HG03432 (cell line): ENCODE data around the gene NCAM2.

Experiments used
- ATAC-seq: cut with Tn5 transposase; IDR thresholded peaks from one replicate; pipeline ENCODE4 v1.9.1; 2021; ENCODE audit warnings: mild to moderate bottlenecking, moderate library complexity; ENCODE audit not compliant: unreplicated experiment

NCAM2 gene

DNA sequence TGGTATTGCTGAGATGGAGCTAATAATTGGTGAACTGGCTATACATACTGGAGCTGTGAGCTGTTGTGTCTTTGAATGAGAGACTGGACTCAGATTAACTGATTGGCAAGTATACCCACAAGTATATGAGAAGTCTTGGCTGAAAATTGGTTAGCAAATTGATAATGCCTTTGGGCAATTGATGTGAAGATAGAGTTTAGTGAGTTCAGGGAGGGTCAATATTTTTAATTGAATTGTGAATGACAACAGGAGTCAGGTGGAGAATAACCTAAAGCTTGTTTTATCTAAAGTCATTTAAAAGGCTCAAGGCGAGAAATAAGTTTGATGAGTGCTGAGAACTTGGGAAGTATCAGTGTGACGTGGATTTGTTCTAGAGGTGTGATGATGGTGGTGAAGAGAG lies 27.5 kb downstream of the NCAM2 start:
- no peak for ATAC-seq

DNA sequence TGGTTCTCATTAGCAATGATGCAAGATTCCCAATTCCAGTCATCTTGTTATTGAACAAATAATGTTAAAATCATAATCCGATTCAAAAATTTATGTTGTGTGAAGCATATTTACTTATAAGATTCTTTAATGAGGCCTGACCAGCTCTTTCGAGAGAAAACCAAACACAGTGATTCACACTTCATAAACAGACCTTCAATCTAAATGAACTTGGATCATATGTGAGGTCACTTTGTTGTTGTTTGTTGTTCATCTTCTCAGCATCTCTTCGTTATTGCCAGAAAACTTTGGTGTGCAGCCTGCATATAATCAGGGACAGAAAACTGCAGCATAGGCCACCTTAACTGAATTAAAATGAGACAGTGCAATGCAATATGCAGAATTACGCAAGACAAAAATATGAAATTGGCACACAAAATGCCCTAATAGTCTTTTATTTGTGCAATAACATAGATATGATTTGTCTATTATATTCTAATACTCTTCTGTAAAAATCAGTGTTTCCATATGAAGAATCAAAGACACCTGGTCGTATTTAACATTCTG lies 30.1 kb downstream of the NCAM2 start:
- no peak for ATAC-seq

DNA sequence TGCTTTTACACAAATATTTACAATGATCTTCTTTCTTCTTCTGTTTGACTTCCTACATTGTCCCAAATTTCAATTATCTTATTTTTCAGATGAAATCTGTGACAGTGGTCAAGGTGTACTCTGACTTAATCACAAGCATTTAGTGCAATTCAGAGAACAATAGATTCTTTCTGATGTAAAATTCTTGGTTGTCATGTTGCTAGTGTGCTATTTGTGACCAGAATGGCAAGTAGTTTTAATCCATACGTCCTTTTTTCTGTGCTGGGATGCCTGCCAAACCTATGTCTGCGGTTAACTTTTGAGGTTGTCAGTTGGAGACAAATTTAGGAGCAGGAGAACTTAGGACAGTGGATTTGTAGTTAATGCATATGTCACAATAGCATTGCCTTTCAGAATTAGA lies 31.0 kb downstream of the NCAM2 start:
- no peak for ATAC-seq

DNA sequence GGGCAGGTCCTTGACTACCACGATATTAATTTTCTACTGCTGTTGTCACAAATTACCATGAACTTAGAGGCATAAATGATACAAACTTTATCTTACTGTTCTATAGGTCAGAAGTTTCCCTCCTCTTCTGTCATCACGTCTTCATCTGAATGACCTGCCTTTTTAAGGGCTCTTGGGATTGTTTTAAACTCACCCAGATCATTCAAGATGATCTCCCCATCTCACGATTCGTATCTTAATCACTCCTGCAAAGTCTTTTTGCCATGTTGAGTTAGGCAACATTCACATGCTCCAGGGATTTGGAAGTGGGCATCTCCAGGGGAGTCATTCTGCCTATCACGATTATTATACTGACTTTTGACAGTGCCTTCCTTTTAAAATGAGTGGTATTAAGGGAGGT lies 32.1 kb downstream of the NCAM2 start:
- no peak for ATAC-seq

DNA sequence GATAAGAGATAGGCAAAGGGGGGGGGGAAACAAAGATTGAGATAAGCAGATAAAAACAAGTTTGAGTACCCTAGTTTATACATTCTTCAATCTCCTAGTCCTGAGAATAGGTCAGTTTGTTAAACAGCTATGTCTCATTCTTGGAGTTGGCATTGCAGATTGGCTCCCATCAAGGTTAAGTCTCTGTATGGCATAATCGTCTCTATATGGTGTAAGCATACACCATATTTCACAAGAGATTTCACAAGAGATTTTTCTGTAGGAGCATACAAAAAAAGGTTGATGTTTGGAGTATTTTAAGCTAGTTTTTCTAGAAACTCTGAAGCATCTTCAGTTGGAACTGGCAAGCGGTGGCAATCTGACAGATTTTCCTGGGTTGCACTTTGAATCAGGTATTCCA lies 35.8 kb downstream of the NCAM2 start:
- no peak for ATAC-seq

DNA sequence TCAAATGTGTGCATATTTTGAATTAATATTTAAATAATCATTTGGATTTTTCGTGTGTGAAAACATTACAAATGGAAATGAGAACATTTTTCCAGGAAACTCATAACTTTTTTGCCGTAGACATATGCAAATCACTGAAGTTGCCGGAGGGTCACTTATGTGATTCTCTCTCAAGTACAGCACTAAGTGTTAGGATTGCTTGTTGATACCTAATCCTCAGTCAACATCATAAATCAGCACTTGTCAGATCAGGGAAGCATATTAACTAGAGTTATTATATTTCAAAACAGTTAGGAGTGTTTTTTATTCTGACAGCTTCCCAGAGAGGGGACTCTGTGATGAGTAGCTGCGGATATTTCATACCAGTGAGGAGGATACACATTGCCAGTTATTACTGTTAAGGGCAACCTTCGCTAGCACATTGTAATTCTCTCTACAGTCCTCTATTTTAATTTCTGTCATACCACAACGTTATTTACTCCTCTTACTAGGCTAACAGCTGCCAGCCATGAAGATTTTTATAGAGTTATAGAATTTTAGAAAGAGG lies 41.5 kb downstream of the NCAM2 start:
- ATAC-seq, result no peak

DNA sequence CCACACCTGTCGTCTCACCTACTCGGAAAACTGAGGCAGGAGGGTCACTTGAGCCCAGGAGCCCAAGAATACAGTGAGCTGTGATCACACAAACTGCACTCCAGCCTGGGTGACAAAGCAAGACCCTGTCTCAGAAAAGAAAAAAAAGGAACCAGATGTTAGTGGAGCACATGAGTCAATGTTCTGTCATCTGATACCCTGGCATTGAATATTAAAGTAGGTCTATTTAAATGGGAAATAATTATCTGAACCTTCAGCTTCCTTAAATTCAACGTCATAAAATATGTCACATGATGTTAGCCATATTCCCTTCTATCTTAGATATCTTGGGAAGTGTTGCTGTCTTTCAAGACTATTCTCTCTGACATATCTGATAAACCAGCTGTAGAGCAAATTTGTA lies 47.3 kb downstream of the NCAM2 start:
- no peak for ATAC-seq

DNA sequence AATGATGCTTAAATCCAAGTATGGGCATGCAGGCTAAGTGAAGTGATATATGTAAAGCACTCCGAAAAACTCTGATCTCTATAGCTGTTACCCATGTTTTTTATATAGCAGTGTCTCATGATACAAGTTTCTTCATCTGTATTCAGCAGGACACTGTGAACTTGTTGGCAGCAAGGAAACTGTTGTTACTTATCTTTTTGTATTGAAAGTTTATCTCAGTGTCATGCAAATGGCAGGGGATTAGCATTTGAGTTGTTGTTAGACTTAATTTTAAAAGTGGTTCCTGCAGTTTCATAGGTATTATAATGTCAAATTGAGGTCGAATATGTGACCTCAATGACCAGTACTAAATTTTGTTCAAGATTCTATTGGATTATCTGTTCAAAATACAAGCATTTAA lies 47.9 kb downstream of the NCAM2 start:
- no peak for ATAC-seq

DNA sequence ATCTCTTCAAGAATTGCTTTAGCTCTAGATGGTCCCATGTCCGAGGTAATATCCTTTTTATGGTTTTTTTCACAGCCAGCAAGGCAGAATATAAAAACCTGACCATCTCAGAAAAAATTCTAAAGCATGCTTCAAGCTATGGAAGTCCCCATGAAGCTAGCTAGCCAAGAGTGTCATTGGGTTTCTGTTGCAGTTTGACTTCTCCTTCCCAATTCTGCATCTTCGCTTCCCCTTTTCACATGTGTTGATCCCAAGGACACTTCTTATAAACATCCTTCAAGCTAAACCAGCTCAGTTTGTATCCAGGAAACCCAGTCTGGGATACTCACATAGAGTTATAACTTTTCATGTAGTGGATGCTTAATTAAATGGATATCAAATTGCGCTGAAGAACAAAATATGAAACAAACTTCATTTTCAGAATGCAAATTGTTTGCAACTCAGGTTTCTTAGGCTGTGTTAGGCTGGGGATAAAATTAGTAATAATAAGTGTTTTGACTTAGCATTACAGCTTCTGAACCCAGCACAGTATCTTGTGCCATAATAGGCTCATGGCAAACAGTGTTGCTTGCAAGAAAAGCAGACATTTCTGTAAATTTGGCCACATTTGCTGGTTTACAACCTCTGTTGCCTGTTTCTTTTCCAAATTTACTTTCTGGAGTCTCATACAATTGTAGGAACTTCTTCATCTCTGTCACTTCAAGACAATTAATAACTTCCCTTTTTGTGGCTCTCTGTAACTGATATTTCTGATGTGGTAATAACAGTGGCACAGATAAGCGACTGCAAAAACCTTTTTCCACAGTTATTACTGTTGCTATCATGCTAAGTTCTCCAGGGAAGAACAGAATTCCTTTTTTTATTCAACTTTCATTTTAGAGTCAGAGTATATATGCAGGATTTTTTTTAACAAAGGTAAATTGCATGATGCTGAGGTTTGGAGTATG lies 53.2 kb downstream of the NCAM2 start:
- peak; percentile 70 for ATAC-seq

DNA sequence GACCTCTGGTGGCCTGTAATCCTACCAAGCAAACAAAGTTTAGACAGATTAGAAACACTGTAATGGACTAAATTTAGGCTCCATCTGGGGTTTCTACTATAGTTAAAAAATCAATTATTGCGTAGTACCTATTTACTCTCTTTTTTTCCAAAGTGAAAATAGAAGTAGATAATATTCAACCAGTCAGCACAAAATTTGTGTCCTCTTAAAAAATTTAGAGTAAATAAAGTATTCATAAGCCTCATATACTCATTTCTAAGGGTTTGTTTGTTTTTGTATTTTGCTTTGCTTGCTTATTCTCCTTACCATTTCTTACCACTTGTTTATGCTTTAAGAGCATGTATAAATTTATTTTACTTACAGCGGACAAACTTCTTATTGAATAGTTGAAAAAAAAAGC lies 54.5 kb downstream of the NCAM2 start:
- ATAC-seq, result no peak

DNA sequence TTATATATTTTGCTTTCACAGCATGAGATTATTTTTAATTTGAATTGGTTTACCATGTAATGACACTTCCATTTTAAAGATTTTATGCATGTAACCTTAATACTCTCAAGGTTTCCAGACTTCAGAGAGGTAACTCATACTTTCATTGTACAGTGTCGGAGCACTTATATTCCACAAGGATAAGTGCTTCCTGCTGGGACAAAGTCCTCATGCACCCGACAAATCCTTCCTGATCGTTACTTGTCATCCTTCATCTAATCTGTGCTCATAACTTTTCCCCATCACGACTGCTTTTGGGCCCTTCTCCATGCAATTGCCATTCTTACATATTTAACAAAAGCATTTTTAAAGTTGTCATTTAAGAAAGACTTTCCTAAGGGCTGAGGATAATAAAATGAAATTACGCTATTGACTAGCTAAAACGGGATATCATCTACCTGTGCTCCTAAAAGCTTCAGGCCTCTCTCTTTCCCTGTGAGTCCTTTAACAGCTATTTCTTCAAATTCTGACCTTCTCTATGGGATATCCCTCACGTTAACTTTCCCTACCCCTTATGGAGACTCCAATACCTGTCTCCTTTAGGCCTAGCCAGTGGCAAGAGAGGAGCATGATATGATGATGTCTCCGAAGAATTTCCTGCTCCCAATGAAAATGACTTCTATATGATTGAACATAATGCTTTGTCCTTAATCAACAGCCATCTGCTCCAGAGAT lies 59.3 kb downstream of the NCAM2 start:
- no peak for ATAC-seq

DNA sequence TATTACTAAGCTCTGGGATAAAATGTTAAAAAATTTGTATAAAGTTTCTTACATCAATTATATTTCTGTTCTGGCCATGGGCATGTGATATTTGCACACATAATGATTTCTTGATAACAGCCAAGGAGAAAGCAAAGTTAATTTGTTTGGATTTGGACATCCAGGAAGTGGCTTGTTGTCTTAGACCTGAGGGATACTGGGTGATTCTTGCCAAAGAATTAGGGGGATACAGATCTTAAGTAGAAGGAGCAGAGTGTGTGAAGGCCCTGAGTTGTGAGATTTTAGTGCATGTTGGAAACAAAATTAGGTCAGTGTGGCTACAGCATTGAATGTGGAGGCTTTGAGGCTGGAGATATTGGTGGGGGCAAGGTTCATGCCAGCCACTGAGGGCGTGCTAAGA lies 65.6 kb downstream of the NCAM2 start:
- no peak for ATAC-seq

DNA sequence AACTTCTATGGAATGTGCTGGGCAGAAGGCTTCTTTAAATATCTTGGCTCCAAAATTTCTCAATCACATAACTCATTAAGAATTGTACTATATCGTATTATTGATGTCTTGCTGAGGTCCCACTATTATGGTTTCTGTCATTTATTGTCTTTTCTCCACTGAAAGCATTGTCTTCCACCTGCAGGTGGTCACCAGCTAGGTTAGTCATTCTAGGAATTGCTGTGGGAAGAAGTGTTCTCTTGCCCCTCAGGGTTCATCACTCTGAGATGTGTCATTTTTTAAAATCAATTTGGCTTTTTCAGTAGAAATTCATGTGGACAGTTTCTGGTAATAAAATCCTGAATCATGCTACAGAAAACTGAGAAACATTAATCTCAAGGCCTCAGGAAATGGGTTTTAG lies 66.1 kb downstream of the NCAM2 start:
- ATAC-seq, result no peak

DNA sequence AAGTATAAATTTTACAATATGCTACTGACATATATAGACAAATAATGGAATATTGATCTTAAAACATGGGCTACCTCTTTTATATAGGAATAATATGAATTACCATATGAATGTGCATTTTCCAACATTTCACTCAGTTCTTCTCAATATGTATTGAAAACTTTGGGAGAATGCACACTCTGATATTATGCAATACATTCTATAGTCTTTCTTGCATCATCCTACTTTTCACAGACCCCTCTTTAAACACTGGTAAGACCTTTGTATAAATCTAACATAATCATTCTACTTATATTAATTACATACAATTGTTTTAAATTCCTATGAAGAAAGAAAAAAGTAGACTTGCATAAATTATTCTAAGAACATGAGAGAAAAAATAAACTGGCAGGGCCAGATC lies 69.2 kb downstream of the NCAM2 start:
- no peak for ATAC-seq

DNA sequence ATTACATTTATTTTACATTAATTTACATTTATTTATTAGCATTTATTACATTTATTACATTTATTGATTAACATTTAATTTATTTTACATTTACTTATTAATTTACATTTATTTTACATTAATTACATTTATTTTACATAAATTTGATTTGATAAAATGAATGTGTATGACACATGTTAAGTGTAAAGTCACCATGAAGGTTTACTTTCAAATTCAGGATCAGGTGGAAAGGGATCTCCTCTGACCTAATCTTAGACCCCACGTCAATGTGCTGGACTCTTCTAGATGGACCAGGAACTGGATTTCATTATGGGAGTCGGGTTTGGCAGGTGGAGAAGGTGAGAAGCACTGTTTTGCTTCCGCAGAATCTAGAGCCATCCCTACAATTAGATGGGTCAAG lies 76.1 kb downstream of the NCAM2 start:
- ATAC-seq, result no peak

DNA sequence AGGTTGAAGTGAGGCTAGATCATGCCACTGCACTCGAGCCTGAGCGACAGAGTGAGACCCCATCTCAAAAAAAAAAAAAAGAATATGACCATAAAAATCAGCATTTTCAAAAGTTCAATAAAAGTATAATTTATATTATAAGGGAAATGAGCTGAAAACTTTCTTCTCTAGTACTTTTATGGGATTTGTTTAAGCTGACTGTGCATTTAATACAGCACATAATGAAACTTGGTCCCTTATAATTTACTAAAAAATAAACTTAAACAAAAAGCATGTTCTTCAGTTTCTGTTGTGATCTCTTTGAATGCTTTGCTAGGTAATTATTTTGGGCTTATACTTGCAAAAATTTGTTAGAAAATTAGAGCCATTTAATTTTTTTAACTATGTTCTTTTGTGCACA lies 77.8 kb downstream of the NCAM2 start:
- no peak for ATAC-seq

DNA sequence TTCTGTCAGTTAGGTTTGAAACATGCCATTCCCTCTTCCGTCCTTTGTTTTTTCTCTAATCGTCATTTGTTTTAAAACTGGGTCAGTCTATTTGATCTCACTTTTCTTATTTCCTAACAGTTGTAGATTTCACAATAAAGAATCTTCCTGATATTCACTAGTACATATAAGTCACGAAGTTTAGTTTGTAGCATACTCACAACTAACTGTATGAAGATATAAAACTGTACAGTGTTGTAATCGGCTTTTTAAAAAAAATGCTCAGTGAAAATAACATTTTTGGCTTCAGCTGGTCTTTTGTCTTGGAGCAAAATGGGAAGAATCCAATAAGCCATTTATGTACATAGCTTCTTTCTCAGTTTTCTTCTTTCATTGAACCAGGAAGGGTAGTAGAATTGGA lies 78.3 kb downstream of the NCAM2 start:
- no peak for ATAC-seq

DNA sequence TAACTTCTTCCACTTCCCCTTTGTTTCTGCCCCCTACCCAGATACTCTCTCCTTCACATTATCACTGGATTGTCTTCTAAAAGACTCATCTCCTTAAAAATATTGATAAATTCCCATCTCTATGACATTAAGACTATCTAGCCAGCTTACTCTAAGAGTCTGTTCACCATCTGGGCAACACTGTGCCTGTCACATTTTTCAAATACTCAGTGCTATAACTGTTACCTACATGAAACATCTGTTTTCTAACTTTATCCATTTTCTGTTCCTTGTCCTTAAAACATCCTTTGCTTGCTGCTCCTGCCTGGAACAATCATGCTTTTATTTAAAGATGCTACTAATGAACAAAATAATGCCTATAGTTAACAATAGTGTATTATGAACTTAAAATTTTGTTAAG lies 81.4 kb downstream of the NCAM2 start:
- no peak for ATAC-seq

DNA sequence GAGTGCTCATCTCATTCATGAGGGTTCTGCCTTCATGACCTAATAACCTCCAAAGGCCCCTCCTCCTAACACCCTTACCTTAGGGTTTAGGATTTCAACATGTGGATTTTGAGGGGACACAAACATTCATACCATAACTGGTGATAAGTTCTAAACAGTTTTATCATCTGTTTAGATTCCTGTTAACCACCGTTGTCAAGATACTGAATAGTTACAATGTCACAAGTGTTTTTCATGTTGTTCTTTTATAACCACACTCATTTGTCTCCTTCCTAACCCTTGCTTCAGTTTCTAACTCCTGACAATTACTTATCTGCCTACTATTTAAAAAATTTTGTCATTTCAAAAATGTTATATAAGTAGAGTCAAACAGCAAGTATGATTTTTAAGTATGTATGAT lies 86.0 kb downstream of the NCAM2 start:
- no peak for ATAC-seq

DNA sequence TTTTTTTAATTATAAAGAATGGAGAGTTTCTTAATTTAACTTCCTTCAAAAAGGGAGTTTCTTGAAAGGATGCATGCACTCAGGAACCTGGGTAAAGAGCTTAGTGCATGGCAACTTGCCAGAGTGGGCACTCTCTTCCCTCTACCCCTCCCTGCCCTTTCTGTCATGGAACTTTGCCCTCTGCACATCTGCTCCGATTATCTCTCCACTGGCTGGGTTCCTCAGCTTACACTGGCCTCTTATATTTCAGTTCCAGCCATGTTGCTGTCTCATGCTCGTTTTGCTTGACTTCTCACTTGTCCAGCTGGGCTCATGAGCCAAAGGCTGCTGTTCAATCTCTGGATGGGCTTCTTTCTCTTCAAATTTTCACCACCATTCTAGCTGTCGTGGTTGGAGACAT lies 87.0 kb downstream of the NCAM2 start:
- no peak for ATAC-seq

DNA sequence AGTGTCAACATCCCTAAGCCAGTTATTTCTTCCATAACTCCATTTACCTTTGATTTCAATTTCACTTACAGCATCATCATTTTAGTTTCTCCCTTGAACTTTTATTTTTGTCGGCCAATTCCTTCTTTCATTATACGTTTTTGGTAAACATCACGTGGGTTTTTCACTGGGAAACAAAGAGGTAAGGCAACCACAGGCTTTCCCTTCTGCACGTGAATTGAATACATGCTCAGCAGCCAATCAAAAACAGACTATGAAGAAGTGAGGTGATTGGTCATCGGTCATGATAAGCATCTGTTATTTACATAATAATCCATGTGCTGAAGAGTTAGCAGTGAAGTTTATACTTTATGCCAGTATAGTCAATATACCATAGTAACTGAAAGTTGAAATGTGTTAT lies 98.7 kb downstream of the NCAM2 start:
- no peak for ATAC-seq

DNA sequence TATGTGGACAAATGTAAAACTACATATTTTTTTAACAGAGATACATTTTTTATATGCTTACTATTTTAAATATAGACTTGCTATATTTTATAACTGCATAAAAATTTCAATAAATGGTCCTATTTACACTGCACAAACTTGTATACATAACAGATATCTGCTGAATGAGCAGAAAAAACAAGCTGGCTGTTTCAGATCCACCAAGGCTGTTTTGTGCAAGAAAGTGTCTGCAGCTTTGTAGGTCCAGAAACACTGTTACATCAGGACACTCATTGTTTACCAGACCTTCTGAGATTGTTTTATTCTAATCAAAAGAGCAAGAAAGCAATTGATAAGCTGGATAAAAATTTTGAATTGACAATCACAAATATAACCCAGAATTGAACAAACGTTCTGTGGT lies 99.3 kb downstream of the NCAM2 start:
- no peak for ATAC-seq
